ENCODE data around the gene ANTXR2.

DNA sequence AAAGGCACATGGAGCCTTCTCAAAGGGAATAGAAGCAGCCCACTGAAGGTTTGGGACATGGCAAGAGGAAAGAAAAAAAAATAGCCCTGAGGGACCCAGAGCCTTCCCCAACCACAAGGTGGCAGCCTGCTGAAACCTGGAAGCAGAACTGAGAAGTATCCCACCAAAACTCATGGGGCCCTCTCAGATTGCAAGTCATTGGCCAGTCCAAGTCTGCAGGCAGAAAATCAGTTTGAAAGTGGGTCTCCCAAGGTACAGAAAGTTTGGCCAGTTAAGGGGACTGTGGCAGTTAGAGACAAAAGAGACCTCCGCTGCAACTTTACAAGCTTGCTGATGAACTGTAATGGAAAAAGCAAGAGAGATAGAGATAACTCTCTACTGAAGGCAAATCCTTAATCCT, 155.8 kb downstream of the ANTXR2 start:
- TF ChIP-seq, protein P1, sequence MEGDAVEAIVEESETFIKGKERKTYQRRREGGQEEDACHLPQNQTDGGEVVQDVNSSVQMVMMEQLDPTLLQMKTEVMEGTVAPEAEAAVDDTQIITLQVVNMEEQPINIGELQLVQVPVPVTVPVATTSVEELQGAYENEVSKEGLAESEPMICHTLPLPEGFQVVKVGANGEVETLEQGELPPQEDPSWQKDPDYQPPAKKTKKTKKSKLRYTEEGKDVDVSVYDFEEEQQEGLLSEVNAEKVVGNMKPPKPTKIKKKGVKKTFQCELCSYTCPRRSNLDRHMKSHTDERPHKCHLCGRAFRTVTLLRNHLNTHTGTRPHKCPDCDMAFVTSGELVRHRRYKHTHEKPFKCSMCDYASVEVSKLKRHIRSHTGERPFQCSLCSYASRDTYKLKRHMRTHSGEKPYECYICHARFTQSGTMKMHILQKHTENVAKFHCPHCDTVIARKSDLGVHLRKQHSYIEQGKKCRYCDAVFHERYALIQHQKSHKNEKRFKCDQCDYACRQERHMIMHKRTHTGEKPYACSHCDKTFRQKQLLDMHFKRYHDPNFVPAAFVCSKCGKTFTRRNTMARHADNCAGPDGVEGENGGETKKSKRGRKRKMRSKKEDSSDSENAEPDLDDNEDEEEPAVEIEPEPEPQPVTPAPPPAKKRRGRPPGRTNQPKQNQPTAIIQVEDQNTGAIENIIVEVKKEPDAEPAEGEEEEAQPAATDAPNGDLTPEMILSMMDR (IDR thresholded peaks at IDR 0.05), result peak; percentile 37 to 63 (median 59)
- no peak for TF ChIP-seq POLR2A (IDR thresholded peaks at IDR 0.05)

Data from right lobe of liver (tissue), 4 donors.